PFSK-1 (cell line): ENCODE results near the gene MRTFB.

ENCODE experiments used
- FOXP2 ChIP-seq: optimal IDR thresholded peaks from 2 replicates; pipeline ENCODE3; 2011; ENCODE audit warnings: borderline replicate concordance, control low read depth, inconsistent platforms; ENCODE audit not compliant: insufficient read depth; ENCODE audit errors: extremely low read length, extremely low read depth
- POLR2AphosphoS5 ChIP-seq: IDR thresholded peaks from 2 replicates; pipeline ENCODE4 v1.6.1; 2012; ENCODE audit warnings: low read depth, mild to moderate bottlenecking, control low read depth, low read length, moderate library complexity
- SIN3A ChIP-seq: IDR thresholded peaks from 2 replicates; pipeline ENCODE4 v1.6.1; 2012; ENCODE audit warnings: mild to moderate bottlenecking, low read length, moderate library complexity, borderline replicate concordance; ENCODE audit not compliant: insufficient read depth
- TAF1 ChIP-seq: IDR thresholded peaks from 2 replicates; pipeline ENCODE4 v1.6.1; 2012; ENCODE audit warnings: low read length, control low read depth, borderline replicate concordance; ENCODE audit not compliant: insufficient read depth
- TF ChIP-seq, protein P1 (sequence below), 2 experiments: IDR thresholded peaks; 2 replicates each; pipeline versions ENCODE4 v1.6.1 to v1.8.0; 2011 to 2012; ENCODE audit warnings: low read depth in 2 of 2, low read length in 2 of 2, control low read depth in 1 of 2, inconsistent platforms in 1 of 2, mild to moderate bottlenecking in 1 of 2, moderate library complexity in 1 of 2; ENCODE audit not compliant: insufficient read depth in 1 of 2

Gene MRTFB

DNA sequence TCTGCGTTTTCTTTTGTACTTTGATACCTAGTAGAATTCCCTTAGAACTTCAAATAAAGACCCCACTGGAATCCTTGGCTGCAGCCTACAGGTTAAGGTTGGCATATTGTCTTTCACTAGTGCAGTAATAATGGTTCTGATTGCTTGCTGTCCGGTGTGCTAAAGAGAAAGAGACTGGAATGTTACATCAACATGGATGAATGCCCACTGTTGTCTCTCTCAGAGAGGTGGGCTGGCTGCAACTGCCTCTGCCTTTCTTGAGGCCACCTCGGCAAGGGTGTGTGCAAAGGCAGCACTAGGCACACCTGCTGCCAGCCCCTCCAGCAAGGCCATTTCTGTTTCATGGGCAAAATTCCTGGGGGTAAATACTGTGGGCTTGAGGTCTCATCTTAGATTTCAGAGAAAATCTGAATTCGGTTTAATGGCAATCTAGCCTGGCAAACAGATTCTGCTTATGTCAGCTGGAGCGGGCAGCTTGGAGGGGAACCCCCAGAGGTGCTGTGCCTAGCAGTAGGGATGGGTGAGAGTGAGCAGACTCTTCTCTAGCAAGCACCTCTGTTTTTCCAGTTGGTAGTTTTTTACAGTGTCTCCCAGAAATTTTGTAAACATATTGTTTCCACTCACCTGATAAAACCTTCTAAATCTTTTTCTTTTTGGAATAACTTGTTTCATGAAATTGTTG, 54.0 kb downstream of the MRTFB start:
- TF ChIP-seq FOXP2 = no peak
- TF ChIP-seq, protein P1, sequence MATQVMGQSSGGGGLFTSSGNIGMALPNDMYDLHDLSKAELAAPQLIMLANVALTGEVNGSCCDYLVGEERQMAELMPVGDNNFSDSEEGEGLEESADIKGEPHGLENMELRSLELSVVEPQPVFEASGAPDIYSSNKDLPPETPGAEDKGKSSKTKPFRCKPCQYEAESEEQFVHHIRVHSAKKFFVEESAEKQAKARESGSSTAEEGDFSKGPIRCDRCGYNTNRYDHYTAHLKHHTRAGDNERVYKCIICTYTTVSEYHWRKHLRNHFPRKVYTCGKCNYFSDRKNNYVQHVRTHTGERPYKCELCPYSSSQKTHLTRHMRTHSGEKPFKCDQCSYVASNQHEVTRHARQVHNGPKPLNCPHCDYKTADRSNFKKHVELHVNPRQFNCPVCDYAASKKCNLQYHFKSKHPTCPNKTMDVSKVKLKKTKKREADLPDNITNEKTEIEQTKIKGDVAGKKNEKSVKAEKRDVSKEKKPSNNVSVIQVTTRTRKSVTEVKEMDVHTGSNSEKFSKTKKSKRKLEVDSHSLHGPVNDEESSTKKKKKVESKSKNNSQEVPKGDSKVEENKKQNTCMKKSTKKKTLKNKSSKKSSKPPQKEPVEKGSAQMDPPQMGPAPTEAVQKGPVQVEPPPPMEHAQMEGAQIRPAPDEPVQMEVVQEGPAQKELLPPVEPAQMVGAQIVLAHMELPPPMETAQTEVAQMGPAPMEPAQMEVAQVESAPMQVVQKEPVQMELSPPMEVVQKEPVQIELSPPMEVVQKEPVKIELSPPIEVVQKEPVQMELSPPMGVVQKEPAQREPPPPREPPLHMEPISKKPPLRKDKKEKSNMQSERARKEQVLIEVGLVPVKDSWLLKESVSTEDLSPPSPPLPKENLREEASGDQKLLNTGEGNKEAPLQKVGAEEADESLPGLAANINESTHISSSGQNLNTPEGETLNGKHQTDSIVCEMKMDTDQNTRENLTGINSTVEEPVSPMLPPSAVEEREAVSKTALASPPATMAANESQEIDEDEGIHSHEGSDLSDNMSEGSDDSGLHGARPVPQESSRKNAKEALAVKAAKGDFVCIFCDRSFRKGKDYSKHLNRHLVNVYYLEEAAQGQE (IDR thresholded peaks at IDR 0.05; ENCODE audit: insufficient read depth in 1 of 2, low read depth in 2 of 2, low read length in 2 of 2) = no peak
- TF ChIP-seq TAF1 = no peak

DNA sequence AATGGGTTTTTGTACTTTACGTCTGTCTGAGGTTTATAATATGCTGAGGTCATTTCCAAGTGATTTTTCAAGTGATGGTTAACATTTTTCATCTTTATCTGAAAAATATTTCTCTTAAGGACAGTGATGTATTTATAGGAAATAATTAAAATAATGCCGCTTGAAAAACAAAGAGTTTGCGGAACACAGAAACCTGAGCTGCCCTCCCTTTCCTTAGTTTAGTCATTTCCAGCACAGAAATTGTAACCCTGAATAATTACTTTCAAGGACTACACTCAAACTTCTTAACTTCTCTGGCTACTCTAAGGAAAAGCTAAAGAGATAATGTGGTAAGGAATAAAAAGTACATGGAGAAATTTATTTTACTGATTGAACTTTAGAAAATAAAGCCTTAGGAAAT, 54.6 kb downstream of the MRTFB start:
- TF ChIP-seq, protein P1 (IDR thresholded peaks at IDR 0.05; ENCODE audit: insufficient read depth in 1 of 2, low read depth in 2 of 2, low read length in 2 of 2) = no peak
- no peak for TF ChIP-seq TAF1
- no peak for TF ChIP-seq POLR2AphosphoS5
- no peak for TF ChIP-seq SIN3A
- no peak for TF ChIP-seq FOXP2

DNA sequence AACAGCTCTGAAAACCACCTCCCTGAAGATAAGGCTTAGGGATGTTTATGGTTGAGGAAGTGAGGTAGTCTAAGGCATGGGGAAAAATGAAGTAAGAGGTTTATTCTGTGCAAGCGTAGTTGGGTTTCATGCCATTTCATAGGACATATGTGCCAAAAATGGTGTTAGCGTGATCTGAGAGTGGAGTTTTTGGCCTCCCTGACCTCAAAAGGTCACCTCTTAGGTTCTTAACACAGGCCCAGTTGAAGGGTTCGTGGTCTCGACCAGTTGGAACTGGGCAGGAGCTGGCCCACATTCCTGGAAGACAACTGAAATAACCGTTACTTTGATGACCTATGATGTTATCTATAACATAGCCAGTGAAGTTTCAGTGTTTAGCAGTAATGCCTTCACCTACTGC, 57.0 kb downstream of the MRTFB start:
- TF ChIP-seq, protein P1 (IDR thresholded peaks at IDR 0.05; ENCODE audit: insufficient read depth in 1 of 2, low read depth in 2 of 2, low read length in 2 of 2) = no peak
- TF ChIP-seq TAF1 (no peak), POLR2AphosphoS5 (no peak)

DNA sequence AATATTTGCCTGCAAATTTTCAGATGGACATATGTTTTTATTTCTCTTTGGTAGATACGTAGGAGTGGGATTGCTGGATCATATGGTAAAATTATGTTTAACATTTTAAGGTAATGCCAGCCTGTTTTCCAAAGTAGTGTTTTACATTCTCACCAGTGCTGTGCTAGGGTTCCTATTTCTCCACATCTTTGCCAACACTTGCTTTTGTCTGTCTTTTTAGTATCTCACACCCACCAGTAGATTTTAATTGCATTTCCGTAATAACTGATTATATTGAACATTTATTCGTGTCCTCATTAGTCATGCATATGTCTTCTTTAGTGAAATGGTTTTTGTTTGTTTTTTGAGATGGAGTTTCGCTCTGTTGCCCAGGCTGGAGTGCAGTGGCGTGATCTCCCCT, 58.4 kb downstream of the MRTFB start:
- TF ChIP-seq SIN3A (no peak), FOXP2 (no peak), TAF1 (no peak), POLR2AphosphoS5 (no peak)
- TF ChIP-seq, protein P1 (IDR thresholded peaks at IDR 0.05; ENCODE audit: insufficient read depth in 1 of 2, low read depth in 2 of 2, low read length in 2 of 2) = no peak

DNA sequence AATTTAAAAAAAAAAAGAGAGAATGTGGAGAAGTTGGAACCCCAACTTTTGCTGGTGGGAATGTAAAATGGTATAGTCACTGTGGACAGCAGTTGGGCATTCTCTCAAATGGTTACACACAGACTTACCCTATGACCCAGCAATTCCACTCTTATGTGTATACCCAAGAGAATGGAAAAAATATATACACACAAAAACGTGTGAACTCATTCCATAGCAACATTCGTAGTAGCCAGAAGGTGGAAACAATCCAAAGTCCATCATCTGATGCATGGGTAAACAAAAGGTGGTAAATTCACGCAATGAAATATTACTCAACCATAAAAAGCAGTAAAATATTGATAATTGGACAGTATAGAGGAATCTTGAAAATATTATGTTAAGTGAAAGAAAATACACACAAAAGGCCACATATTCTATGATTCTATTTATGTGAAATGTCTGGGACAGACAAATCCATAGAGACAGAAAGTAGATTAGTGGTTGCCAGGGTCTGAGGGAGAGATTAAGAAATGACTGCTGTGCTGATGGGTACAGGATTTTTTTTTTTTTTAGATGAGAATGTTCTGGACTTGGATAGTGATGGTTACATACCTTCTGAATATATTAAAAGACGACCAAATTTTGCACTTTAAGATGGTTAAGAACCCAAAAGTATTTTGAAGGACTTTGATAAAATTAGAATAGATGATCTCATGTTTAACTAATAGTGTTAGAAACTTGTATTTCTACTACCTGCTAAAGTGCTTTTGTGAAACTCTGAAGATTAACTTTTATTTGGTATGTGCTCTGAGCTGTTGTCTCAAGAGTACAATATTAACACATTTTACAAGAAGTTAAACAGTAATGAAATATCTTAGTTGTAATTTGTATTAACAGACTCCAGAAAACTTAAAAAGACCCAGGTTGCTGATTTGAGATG, 60.9 kb downstream of the MRTFB start:
- TF ChIP-seq FOXP2 (no peak), POLR2AphosphoS5 (no peak), TAF1 (no peak), SIN3A (no peak)
- TF ChIP-seq, protein P1 (IDR thresholded peaks at IDR 0.05; ENCODE audit: insufficient read depth in 1 of 2, low read depth in 2 of 2, low read length in 2 of 2) = no peak
